GM18858 (cell line): ENCODE results near the gene POLDIP3.
"Not testable (repeated sequence)": the region's sequence is repeated elsewhere in the genome, so short reads cannot be mapped to it uniquely, and the experiment has no call there.

Experiments
- ATAC-seq: cut with Tn5 transposase; IDR thresholded peaks from one replicate; pipeline ENCODE4 v1.9.1; 2021; ENCODE audit not compliant: unreplicated experiment

The POLDIP3 gene

GRCh38 chr22:42561856-42562255 lies 52.8 kb downstream of the POLDIP3 start:
- no peak for ATAC-seq

GRCh38 chr22:42560781-42561180 lies 53.9 kb downstream of the POLDIP3 start:
- no peak for ATAC-seq

- ATAC-seq: no peak
Observed at GRCh38 chr22:42560381-42560780, 54.3 kb downstream of the POLDIP3 start.

GRCh38 chr22:42553475-42554361 lies 61.0 kb downstream of the POLDIP3 start, which contains the start of gene SERHL2:
SERHL2 (plus strand) TSS chr22:42553956; CDS start chr22:42554021, 65 bp downstream.
- ATAC-seq: no peak

GRCh38 chr22:42552294-42552647 lies 62.4 kb downstream of the POLDIP3 start:
- not testable (repeated sequence) for ATAC-seq

- ATAC-seq: no peak
Observed at GRCh38 chr22:42549331-42550060, 65.2 kb downstream of the POLDIP3 start.

- ATAC-seq: no peak
Observed at GRCh38 chr22:42548597-42549330, 65.9 kb downstream of the POLDIP3 start.

- ATAC-seq: not testable (repeated sequence)
Observed at GRCh38 chr22:42548126-42548525, 66.6 kb downstream of the POLDIP3 start.

- ATAC-seq: no peak
Observed at GRCh38 chr22:42547562-42547961, 67.1 kb downstream of the POLDIP3 start.

- ATAC-seq: no peak
Observed at GRCh38 chr22:42544686-42545085, 70.0 kb downstream of the POLDIP3 start.

GRCh38 chr22:42539236-42539771 lies 75.4 kb downstream of the POLDIP3 start:
- not testable (repeated sequence) for ATAC-seq

GRCh38 chr22:42537199-42537831 lies 77.4 kb downstream of the POLDIP3 start:
- ATAC-seq: peak; percentile 38

GRCh38 chr22:42536634-42537033 lies 78.0 kb downstream of the POLDIP3 start:
- ATAC-seq: not testable (repeated sequence)

GRCh38 chr22:42536166-42536565 lies 78.5 kb downstream of the POLDIP3 start:
- ATAC-seq: no peak

- not testable (repeated sequence) for ATAC-seq
Observed at GRCh38 chr22:42535082-42535731, 79.5 kb downstream of the POLDIP3 start.
